Activated CD8-positive, alpha-beta memory T cell treated with anti-CD3 and anti-CD28 coated beads for 1 hour (primary cell): ENCODE measurements around the gene CEP104.

ENCODE experiments used
- DNase-seq, 2 donors: peaks; one replicate each; pipeline ENCODE4 v3.0.0-alpha.2; 2020; ENCODE audit warnings: low read depth in 1 of 2; ENCODE audit errors: extremely low read depth in 1 of 2

The CEP104 gene

DNA sequence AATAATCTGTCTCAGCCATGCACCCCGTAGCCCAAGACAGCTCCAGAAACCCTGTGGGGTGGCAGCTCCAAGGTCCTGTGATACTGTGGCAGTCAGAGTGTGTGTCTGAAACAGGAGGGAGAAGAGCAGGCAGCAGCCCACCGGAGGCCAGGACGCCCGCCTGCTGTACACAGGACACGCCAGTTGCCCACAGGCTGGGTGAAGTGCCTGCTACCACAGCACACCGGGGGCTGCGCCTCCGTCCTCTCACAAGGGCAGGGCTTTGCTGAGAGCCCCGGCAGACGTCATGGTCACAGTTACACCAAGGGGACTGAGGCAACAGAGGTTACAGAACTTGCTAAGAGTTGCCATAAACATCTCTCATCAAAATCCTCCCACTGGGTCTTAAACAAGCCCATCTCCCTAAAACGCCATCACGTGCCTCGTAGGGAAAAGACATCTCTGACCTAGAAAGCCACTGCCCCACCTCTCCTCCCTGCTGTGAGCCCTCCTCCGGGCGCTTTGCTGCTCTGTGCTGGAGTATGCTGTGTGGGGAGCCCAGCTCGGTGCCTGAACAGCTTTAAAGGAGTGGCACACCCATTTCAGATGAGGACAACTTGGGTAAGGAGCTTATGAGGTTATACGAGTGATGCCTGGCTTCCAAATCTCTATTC, 37.7 kb upstream of the CEP104 start:
- no peak for DNase-seq

- DNase-seq = no peak
Observed at GRCh38 chr1:3893190-3893589, 36.2 kb upstream of the CEP104 start.

DNA sequence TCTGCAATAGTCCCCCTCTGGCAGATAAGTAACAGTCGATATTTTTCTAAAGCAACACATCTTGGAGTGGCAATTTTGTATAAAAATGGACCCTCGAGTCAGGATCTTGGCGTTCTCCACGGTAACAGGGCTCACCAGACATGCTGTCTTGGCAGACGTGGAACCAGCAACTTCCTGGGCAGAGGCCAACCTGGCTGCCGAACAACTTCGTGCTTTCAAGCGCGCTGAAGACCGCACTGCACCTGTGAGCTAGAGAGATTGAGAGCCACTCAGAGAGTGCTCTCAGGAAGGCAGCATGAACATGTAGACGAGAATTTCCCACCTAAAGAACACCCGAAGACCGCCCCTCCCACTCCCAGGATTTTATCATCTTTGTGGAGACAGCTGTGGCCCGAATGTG, 35.7 kb upstream of the CEP104 start:
- no peak for DNase-seq

GRCh38 chr1:3891329-3891865, 34.4 kb upstream of the CEP104 start:
- DNase-seq = no peak

GRCh38 chr1:3890389-3891328, 33.6 kb upstream of the CEP104 start:
- no peak for DNase-seq

DNA sequence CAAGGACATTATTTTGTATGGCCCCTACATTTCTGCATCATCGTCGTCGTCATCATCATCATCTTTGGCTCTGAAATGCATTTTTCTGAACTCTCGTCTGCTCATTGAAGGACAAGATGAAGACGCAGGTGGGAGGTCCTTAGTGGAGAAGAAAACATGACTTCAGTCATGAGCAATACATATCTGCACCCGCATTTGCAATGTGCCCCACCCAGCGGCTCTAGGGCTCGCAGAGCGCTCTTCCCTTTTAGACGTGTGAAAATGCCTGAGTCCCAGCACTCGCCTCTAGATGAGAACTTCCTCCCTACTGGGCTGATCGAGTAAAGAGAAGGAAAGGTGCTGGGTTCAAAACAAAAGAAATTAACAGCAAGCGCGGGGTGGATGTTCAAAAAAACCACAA, 32.9 kb upstream of the CEP104 start:
- no peak for DNase-seq

DNA sequence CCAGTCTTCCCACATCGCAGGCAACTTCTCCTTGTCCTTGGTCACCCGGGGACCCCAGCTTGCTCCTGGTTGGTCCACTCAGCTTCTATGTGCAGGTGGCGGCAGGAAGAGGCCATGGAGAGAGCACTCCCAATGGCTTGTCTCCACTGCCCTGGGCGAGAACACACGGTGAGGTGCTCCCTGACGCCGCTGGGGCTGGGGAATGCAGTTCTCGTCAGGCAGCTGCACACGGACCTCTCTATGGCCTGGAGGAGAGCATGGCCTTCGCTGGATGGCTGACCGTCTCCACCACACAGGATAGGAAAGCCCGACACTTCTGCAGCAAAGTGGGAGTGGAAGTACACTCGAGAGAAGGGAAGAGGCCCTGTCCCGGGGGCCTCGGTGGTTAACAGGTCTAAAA, 31.3 kb upstream of the CEP104 start:
- DNase-seq = no peak

GRCh38 chr1:3886691-3887090, 29.7 kb upstream of the CEP104 start:
- no peak for DNase-seq

GRCh38 chr1:3886106-3886670, 29.2 kb upstream of the CEP104 start:
- no peak for DNase-seq

DNA sequence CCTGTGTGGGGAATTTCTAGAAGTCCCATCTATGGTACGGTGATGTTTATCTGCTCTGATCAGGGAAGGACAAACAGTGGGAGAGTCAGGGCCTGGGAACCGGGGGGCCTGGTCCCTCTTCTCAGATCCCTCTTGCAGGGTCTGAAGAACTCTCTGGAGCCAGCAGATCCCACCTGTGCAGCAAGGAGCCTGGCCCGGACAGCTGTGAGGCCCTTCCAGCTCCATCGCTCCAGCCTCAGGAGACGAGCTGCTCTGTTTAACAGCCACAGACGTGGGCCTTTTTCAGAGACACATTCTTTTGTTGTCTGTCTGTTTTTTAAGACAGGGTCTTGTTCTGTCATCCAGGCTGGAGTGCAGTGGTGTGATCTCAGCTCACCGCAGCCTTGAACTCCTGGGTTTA, 28.6 kb upstream of the CEP104 start:
- no peak for DNase-seq

GRCh38 chr1:3884966-3885365, 28.0 kb upstream of the CEP104 start:
- no peak for DNase-seq

- no peak for DNase-seq
Observed at GRCh38 chr1:3883194-3883925, 26.3 kb upstream of the CEP104 start.

DNA sequence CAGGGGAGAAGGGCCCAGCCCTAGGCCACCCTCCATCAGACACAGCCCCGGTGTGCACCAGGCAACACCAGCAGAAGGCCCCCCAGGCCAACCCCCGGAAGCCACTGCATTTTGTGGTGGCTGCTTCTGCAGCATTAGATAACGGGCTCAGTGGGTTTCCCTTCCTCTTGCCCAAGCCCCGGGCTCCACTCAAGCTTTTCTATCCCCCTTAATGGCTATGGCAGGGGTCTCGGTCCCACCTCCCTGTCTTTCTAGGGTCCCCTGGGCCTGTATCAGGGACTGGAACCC, 24.1 kb upstream of the CEP104 start:
- no peak for DNase-seq

DNA sequence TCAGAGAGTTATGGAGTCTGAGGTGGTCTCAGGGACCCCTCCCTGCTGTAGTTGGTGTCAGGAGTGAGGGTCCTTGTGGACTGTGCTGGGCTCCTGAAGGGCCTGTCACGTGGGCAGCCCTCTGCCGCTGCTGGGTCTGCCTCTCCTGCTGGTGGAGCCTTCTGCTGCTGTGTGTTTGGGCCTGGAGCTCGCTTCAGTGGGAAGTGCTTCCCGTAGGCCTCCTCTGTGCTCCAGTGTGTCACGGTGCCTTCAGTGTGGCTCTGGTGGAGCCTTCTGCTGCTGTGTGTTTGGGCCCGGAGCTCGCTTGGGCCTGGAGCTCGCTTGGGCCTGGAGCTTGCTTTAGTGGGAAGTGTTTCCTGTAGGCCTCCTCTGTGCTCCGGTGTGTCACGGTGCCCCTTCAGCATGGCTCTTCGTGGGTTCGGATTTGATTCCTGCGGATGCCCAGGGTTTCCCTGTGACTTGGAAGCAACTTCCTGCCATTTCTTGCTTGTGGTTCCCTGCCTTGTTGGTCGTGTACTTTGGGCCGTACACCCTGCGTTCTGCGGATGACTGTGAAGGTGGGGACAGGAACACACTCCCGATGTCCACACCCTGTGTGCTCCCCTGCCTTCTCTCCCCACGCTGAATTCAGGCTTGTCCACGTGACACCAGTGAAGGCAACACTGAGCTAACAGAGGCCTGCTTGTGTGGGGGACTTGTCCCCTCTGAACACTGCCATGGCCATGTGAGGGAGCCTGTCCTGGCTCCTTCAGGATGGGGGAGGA, 23.6 kb upstream of the CEP104 start:
- no peak for DNase-seq

GRCh38 chr1:3879787-3880428, 22.9 kb upstream of the CEP104 start:
- no peak for DNase-seq

GRCh38 chr1:3879099-3879498, 22.1 kb upstream of the CEP104 start:
- no peak for DNase-seq

- no peak for DNase-seq
Observed at GRCh38 chr1:3876716-3877115, 19.7 kb upstream of the CEP104 start.

DNA sequence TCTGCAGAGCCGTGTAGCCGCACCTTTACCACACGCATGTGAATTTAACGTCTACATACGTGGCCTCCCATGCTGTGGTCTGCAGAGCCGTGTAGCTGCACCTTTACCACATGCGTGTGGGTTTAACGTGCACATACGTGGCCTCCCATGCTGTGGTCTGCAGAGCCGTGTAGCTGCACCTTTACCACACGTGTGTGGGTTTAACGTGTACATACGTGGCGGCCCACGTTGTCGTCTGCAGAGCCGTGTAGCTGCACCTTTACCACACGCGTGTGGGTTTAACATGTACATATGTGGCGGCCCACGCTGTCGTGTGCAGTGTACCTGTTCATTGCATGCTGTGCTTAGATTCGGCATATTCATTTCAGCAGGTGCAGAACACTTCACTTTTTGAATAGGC, 17.7 kb upstream of the CEP104 start:
- DNase-seq = no peak

DNA sequence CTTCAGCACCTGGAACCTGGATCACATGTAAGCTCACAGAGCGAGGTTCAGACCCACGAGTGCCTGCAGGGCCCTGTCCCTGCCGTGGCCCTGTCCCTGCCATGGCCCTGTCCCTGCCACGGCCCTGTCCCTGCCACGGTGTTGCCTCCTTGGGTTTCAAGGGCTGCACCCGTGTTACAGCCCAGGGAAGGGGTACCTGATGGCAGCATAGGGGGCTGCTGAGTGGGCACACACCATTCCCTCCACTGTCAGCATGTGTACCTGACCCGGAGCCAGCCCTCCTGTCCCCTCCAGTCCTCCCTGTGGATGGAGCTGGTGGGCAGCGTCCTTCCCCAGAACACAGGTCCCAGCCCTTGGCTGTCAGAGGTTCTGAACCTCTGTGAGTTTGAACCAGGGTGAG, 15.5 kb upstream of the CEP104 start:
- DNase-seq = no peak

- DNase-seq = no peak
Observed at GRCh38 chr1:3871451-3871805, 14.4 kb upstream of the CEP104 start.
